Pons (tissue), 1 donor: ENCODE data around the gene TRAF3IP1.
A peak's percentile ranks its signal among the peaks of the same experiment; 100 is the strongest.

ENCODE experiments used
- DNase-seq: peaks from one replicate; pipeline ENCODE4 v3.0.0-alpha.2; 2016; ENCODE audit warnings: low spot score

The TRAF3IP1 gene

DNA sequence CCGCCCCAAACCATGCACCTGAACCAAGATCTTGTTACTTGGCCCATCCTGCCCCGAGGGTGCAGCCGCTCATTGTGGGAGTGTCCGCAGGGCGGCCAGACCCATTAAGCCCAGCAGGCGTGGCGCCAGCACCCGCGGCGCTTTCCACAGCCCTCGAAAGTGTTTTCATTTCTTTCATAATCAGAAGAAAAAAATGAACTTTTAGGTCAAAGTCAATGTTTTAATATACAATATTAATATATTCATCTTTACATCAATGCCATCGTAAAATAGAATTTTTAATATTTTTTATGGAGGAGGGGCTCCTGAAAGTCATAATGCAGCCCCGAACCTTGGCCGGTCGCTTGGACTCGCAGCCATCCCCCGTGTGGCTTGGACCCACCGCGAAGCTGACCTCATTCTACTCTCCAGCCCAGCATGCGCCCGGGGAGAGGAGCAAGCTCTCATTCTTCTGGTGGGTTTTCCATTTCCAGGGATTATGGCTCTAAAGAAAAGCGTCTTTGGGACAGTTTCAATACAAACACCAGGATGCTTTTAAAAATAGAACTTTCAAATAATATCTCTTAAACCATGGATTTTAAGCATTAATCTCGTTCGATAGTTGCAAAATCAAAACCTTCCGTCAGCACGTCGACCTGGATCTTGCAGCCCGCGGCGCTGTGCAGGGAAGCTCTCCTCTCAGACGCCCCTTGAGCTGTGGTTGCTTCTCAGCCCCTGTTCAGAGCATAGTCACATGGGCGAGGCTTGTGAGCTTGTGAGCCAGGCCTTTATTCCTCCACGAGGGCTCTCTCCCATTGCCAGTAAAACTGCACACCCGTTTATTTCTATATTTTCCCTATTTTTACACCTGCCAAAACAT, 89.3 kb downstream of the TRAF3IP1 start:
- DNase-seq: no peak

DNA sequence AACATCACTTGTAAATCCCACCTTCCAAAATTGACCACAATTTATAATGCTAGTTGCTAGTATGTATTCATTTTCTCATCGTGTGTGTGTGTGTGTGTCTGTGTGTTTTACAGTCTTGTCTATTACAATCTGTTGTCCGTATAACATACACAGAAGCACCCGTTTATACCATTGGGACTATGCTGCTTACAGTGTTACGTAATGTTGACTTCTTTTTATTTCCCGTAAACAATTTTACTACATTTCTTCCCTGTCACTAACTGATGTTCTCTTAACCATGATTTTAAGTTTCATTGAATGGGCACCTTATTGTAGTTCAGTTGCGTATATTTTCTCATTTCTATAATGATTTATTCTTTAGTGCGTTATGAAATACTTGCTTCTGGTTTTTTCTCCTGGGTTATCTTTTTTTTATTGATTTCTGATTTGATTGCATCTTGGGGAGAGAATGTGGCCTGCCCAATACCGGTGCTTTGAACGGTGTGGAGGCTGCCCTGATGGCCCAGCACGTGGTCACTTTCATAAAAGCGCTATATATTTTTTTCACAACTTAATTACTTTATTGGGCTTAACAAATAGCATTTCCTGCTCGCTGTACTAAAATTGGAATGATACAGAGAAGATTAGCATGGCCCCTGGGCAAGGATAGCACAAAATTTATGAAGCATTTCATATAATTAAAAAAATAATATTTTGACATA, 91.9 kb downstream of the TRAF3IP1 start:
- DNase-seq: no peak

DNA sequence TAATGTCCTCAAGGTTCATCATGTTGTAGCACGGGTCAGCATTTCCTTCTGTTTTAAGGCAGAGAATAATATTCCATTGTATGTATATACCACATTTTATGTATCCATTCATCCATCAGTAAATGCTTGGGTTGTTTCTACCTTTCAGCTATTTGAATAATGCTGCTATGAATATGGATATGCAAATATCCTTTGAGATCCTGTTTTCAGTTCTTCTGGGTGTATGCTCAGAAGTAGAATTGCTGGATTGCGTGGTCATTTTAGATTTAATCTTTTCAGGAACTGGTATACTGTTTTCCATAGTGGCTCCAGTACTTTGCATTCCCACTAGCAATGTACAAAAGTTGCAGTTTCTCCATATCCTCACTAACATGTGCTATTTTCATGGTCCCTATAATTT, 93.0 kb downstream of the TRAF3IP1 start:
- no peak for DNase-seq

DNA sequence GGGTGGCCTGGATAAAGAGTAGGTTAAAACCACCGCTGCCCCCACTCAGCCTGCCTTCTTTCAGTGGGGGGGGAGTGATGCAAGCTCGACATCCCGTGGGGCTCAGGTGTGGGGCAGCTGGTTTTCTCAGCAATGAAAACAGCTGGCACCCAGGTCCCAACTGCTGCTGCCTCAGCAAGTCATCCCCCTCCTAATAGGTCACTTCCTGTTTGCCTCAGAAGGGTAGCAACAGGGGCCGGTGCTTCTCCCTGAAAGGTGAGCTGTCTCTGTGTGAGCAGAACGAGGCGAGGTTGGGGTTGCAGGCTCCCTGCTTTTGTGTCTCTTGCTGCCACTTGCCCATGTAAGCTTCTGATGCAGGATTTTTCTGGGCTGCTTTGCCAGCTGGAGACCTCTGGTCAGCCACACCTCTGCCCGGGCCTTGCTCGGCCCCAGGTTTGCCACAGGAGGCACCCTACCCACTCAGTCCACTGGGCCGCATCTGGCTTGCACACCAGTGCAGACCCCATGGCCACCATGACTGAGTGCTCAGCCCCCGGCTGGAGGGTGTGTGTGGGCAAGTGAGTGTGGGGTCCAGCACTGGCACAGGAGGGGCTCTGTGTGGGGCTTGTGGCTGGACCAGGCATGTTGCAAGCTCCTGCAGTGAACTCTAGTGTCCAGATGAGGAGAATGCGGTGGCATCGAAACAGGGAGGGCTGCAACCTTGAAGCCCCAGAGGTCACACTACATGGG, 94.9 kb downstream of the TRAF3IP1 start:
- no peak for DNase-seq

DNA sequence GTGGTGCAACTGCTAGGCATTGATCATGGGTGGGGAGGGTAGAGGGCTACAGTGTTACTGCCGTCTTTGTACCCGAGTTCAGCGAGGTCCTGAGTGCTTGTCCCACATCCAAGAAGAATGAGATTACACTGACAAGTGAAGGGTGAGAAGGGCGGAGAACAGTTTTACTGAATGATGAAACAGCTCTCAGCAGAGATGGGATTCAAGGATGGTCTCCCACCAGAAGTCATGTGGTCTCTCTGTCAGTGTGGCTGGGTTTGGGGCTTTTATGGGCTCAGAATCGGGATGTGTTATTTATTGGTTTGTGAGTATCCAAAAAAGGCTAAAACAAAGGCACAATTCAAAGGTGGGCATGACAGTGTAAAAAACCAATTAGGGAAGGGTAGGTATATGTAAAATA, 95.6 kb downstream of the TRAF3IP1 start:
- no peak for DNase-seq

DNA sequence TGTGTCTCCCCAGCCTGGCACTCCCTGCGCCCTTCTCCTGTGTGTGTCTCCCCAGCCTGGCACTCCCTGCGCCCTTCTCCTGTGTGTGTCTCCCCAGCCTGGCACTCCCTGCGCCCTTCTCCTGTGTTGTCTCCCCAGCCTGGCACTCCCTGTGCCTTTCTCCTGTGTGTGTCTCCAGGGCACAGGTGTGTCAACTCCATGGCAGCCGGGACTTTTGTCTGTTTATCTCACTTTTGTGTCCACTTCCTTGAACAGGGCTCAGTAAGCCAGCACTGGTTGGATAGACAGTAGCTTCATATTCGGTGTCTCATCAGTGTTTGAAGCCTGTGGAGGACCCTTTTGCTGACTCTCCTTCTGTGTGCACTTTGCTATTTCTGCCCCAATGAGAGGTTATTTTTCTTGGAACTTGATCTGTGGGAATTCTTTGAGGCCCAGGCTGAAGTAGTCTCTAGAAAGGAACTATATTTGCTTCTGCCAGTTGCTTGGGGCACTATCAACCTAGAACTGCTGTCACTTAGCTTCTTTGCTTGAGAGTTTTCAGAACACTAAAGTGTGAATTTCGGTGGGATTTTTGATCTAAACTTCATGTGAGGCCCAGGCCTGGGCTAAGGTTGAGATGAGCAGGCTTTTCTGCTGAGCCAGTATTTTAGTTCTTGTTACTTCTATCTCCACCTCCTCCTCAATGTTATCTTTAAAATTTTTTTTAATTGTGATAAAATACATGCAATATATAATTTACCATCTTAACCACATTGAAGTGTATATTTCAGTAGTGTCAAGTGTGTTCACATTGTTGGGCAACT, 98.1 kb downstream of the TRAF3IP1 start:
- no peak for DNase-seq

DNA sequence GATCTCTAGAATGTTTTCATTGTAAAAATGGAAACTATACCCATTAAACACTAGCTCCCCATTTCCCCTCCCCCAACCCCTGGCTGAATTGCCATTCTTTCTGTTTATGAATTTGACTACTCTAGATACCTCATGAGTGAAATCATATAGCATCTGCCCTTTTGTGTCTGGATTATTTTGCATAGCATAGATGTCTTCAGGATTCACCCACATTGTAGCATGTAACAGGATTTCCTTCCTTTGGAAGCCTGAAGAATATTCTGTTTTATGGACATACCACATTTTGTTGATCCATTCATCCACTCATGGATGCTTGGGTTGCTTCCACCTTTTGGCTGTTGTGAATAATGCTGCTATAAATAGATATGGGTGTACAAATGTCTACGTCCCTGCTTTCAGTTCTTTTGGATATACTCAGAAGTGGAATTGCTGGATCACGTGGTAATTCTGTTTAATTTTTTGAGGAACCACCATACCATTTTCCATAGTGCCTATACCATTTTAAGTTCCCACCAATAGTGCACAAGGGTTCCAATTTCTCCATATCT, 98.8 kb downstream of the TRAF3IP1 start:
- DNase-seq: no peak

DNA sequence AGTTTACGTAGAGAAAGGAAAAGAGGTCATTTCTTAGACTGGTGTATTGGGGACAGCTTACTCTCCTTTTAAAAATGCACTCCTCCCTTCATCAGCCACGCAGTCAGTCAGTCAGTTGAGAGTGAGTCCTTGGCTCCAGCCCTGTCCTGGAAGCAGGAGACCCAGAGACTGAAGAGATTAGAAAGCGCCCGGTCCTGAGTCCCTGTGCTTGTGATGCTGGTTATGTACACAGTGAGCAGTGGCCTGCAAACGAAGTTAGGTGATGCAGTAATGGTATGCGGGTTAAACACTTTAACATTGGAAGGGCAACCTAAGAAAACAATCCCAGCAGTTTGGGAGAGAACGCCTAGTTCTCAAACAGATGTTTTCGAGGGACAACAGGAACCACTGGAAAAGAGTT, 100.1 kb downstream of the TRAF3IP1 start:
- no peak for DNase-seq

DNA sequence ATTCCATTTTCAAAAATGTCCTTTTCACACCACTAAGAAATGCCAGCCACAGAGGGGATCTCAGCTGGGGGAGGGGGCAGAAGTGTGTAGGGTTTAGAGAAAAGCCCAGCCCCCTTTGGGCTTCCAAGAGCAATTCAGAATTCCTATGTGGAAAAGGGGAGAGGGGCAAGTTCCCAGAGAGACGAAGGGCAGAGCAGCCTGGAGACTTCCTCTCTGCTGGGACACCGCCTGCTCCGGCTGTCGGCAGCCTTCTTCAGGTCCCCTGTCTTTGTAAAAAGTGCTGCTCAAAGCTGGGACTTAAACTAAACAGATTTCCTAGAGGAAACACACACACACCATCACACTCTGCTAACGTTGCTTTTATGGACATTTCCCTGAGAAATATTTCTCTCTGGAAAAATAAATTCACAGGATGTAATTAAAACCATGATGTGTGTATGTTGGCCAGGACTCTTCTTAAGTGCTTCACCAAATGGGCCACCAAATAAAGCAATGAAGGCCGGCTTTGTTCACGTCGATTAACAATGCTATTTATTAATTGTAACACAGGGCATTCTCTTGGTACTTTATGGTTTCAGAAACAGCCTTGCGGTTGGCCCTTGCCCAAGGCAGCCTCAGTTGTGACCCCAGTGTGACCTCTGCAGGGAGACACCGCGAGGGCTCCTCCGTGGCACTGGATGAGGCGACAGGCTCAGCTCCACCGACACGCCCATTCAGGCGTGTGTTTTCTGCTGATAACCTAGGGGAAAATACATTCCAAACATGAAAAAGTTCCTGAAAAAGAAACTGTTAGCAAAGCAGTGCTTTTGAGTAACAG, 100.8 kb downstream of the TRAF3IP1 start:
- DNase-seq: no peak

DNA sequence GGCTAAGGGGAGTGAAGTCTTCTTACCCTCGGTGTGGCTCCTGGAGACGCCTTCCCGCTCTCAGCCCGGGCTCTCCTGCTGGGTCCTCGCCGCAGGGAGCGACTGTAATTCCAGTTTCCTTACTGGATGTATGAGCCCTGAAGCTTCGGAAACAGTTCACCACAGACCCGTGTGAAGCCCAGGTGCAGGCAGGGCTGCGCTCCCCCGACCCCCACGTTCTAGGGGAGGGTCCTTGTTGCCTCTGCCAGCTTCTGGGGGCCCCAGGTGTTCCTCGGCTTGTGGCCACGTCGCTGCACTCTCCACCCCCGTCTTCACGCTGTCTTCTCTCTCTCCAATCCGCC, 101.3 kb downstream of the TRAF3IP1 start:
- no peak for DNase-seq

DNA sequence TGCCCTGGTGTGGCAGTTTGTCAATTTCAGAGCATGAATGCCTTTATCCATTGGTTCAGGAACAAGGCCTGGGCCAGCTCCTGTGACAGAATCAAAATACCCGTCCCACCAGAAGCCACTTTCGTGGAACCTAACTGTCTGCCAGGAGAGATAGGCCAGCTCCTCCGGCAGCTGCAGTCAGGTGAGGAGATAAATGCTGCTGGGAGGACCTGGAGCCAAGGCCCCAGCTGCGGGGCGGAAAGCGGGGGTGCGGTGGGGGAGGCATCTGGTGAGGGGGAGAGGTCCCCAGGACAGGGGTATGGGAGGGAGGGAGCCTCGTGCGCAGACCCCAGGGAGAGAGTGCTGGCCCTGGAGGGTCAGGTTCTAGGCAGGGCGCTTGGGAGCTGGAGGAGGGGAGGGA, 102.0 kb downstream of the TRAF3IP1 start:
- no peak for DNase-seq

DNA sequence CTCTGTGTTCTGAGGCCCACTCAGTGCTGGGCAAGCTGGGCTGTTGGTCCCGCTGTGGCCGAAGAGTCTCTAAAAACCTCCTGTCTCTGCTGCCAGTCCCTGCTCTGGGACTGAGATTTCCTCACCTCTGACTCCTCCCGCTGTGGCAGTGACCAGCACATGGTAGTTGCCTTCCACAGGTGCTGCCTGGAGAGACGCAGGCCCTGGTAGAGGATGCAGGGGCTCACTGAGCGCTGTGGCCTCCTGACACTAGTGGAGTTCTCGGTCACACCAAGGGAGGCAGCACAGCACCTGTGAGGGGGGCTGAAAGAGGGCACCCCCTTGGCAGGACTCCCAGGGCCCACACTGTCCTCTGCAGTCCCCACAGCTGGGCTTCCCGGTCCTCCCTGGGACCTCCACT, 102.6 kb downstream of the TRAF3IP1 start:
- no peak for DNase-seq

DNA sequence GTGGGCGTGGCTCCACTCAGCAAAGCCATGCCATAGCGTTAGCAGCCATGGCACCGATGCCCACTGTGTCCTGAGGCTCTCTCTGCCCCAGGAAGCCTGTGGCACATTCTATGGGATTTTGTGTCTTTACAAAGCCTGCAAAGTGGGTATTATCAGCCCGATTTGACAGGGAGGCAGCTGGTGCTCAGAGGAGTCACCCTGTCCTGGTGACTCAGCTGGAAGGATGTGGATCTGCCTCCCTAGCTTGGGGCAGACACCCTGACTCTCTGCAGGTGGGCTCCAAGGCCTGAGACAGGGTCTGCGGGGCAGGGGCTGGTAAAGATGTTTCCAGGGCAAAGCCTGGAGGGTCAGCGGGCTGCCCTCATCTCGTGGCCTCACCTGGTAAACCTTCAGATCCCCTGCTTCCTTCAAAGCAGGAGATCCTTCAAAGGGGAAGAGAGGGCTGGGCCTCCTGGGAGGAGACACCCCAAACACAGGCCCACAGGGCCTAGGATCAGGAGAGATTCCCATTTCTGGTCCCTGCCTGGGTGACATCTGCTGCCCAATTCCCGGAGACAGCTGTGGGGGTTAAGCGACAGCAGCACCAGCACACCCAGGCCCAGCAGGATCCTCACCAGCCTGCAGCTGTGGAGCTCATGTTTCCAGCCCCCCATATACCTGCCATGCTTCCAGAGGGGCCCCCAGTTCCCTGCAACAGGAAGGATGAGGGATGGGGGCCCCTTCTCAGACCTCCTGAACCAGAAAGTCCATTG, 103.4 kb downstream of the TRAF3IP1 start:
- DNase-seq: no peak

DNA sequence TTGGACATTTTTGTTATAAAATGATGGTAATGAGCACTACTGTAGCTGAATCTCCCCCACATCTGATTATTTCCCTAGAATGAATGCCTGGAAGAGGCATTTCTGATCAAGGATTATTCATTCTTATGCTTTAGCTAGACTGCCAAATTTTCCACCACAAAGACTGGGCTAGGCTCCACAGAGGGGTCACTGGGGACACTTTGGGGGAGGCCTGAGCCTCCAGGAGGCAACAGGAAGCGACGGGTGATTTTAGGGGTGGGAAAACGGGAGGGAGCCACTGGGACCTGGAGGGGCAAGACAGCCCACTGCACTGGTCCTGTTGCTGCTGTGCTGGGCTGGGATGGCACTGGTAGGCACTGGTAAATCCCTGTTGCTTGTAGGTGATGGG, 104.0 kb downstream of the TRAF3IP1 start:
- no peak for DNase-seq

DNA sequence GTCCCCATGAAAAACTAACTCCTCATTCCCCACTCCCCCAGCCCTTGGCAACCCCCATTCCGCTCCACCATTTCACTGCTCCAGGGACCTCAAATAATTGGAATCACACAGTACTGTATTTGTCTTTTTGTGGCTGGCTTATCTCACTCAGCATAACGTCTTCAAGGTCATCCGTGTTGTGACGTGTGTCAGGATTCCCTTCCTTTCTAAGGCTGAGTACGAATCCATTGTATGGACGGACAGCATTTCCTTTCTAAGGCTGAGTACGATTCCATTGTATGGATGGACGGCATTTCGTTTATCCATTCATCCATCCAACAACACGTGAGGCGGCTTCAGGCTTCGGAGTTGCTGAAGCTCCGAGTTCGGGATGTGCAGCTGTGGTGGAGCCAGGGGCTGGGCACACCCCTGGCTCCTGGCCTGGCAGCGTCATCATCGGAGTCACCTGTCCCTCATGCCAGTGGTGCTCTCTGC, 105.2 kb downstream of the TRAF3IP1 start:
- DNase-seq: no peak

DNA sequence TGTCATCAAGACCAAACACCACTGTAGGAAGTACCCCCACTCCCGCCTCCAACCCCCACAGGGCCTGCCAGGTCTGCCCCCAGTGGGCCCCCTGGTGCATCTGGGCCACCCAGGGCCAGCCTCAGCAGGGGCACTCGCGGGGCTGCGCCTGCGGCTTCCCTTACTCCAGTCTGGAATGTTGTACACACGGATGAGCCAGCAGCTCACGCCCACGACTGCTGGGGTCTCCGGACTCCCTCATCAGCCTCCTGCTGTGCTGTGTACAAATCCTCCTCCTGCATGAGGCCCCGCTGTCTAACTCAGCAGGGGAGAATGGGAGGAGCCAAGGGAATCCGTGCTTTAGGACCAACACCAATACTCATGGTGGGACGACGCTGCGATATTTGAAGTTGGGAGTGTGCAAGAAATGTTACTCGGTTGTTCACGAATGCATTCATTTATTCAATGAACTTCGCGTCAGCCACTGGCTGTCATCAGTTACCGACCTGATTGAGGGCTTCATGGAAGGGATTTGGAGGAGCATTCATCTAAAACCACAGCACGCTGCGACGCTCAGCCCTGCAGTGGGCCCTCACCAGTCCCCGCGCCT, 105.8 kb downstream of the TRAF3IP1 start:
- no peak for DNase-seq

DNA sequence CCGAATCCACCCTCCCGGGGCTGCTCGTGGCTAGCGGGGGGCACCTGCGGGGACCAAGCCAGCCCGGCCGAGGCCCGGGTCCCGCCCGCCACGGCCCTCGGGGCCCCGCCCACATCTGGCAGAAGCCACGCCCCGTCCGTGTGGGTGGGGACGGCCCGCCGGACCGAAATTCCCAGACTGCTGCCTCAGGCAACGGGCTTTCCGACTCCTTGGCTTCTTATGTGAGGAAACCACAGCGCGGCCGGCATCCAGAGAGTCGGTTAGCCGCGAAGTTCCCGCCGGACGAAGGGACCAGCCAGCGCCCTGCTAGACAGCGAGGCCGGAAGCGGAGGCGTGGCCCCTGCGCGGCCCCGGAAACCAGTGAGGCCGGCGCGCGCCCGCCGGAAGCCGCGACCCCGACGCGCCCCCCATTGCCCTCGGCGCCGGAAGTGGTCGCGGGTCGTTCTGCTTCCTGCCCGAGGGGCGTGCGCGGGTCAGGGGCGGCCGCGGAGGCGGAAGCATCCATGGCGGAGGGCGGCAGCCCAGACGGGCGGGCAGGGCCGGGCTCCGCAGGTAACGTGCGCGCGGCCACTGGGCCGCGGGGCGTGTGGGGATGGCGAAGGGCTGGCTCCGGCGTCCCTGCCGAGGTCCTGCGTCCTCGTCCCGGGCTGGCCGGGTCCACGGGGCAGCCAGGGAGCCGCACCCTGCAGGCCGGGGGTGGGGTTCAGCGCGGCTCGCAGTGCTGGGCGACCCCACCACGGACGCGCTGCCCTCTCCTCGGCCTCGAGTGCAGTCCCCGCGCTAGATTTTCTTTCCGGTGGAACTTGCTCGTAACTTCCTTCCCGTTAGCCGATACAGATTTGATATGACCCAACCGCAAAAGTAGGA, 106.5 kb downstream of the TRAF3IP1 start, which contains the start of gene ASB1:
Gene ASB1 (plus strand): TSS at position 360 of the 867 bp plus-strand sequence. CDS start 144 bp downstream, at position 504.
- peak; percentile 47 for DNase-seq

DNA sequence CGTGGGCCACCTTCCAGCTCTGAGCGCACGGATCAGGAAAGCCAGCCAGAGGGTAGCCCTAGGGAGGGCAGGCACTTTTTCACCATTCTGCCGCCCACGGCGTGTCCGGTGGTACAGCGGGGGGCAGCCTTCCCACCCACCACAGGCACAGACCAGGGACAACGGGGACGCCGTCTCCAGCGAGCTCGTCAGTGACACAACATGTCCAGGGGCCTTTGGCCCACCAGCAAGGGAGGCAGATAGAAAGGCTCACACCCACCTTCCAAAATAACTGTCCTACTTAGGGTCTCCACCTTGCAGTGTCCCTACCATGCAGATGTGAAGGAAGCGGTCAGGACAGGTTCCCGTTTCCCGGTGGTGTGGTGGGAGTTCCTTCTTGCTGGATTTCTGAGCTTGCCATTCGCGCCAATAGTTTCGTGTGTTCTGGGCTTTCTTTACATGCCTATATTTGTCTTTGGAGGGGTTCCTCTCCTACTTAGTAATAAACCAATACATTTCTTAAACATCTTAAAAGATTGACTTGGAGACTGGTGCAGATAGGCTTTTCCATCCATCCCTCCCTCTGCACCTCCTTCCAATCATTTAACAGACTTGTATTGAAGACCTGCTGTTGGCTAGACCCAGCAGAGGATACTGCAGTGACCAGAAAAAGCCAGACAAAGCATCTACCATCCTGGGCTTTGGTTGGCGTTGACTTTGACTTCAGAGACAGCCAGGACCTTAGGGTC, 107.3 kb downstream of the TRAF3IP1 start:
- DNase-seq: no peak
